GM12878 (cell line): ENCODE measurements around the gene WDR31. TPM values are rescaled to one million over a fixed set of nuclear protein-coding genes. Genes with fewer than 3 reads are reported as not detected.

Experiments
- BHLHE40 ChIP-seq, 2 experiments: fragments of 450-650 bp in 1 of 2; IDR thresholded peaks; 2 replicates each; pipeline ENCODE4 v1.6.1; 2011 to 2017; ENCODE audit warnings: low read depth in 2 of 2, borderline replicate concordance in 1 of 2, improper control_type of control experiment in 1 of 2, low read length in 1 of 2, mild to moderate bottlenecking in 1 of 2
- CBX3 ChIP-seq: fragments of 200-600 bp; sonication (generic); IDR thresholded peaks from 2 replicates; pipeline ENCODE4 v1.6.1; 2016; ENCODE audit warnings: low read depth, borderline replicate concordance
- CREB1 ChIP-seq: IDR thresholded peaks from 2 replicates; pipeline ENCODE4 v1.6.1; 2012; ENCODE audit warnings: low read depth, mild to moderate bottlenecking, inconsistent platforms
- EP300 ChIP-seq, 2 experiments: fragments of 150-350 bp in 1 of 2; IDR thresholded peaks; 2 replicates each; pipeline ENCODE4 v1.6.1; 2011 to 2012; ENCODE audit warnings: low read depth in 2 of 2, low read length in 2 of 2, borderline replicate concordance in 1 of 2, improper control_type of control experiment in 1 of 2, inconsistent platforms in 1 of 2; ENCODE audit not compliant: control insufficient read depth in 1 of 2
- ESRRA ChIP-seq: IDR thresholded peaks from 2 replicates; pipeline ENCODE4 v1.6.1; 2012; ENCODE audit warnings: mild to moderate bottlenecking, low read length, improper control_type of control experiment
- ETV6 ChIP-seq, 2 experiments: fragments of 450-650 bp in 1 of 2; IDR thresholded peaks in 1 of 2; conservative IDR thresholded peaks in 1 of 2; 2 replicates each; pipeline ENCODE4 v1.6.1; 2014; ENCODE audit warnings: antibody characterized with exemption in 1 of 2, borderline replicate concordance in 1 of 2, low read depth in 1 of 2, mild to moderate bottlenecking in 1 of 2, moderate library complexity in 1 of 2
- GABPA ChIP-seq: IDR thresholded peaks from 2 replicates; pipeline ENCODE4 v1.6.1; 2014; ENCODE audit warnings: antibody characterized with exemption, low read depth, mild to moderate bottlenecking, inconsistent platforms
- HDAC2 ChIP-seq: fragments of 200-600 bp; sonication (generic); IDR thresholded peaks from 2 replicates; pipeline ENCODE4 v1.6.1; 2017
- HDAC6 ChIP-seq: fragments of 200-600 bp; sonication (generic); IDR thresholded peaks from one replicate; pipeline ENCODE4 v1.8.0; 2017; ENCODE audit warnings: antibody characterized with exemption; ENCODE audit not compliant: unreplicated experiment
- IRF4 ChIP-seq: IDR thresholded peaks from 2 replicates; pipeline ENCODE4 v1.6.1; 2011; ENCODE audit warnings: low read depth, low read length
- LARP7 ChIP-seq: fragments of 450-650 bp; IDR thresholded peaks from 2 replicates; pipeline ENCODE4 v1.6.1; 2017; ENCODE audit warnings: mild to moderate bottlenecking
- MEF2A ChIP-seq: IDR thresholded peaks from 2 replicates; pipeline ENCODE4 v1.6.1; 2011; ENCODE audit warnings: low read depth, mild to moderate bottlenecking, low read length, moderate library complexity; ENCODE audit not compliant: insufficient read depth
- MEF2B ChIP-seq: fragments of 450-650 bp; IDR thresholded peaks from 2 replicates; pipeline ENCODE4 v1.6.1; 2018; ENCODE audit warnings: mild to moderate bottlenecking, moderate library complexity; ENCODE audit not compliant: partially characterized antibody, poor library complexity, severe bottlenecking
- NFYA ChIP-seq: IDR thresholded peaks from 2 replicates; pipeline ENCODE4 v1.6.1; 2011; ENCODE audit warnings: low read depth, mild to moderate bottlenecking, low read length, improper control_type of control experiment, borderline replicate concordance
- NR2C1 ChIP-seq: fragments of 450-650 bp; IDR thresholded peaks from 2 replicates; pipeline ENCODE4 v1.6.1; 2017; ENCODE audit warnings: antibody characterized with exemption, mild to moderate bottlenecking, moderate library complexity
- NR2F1 ChIP-seq: fragments of 450-650 bp; conservative IDR thresholded peaks from 2 replicates; pipeline ENCODE4 v1.6.1; 2017; ENCODE audit warnings: mild to moderate bottlenecking
- POU2F2 ChIP-seq: IDR thresholded peaks from 3 replicates; pipeline ENCODE4 v1.6.1; 2011; ENCODE audit warnings: low read depth, mild to moderate bottlenecking, low read length, borderline replicate concordance
- RB1 ChIP-seq: fragments of 450-650 bp; formaldehyde crosslinking; IDR thresholded peaks from 2 replicates; pipeline ENCODE4 v1.6.1; 2017; ENCODE audit warnings: mild to moderate bottlenecking, borderline replicate concordance
- SIX5 ChIP-seq: IDR thresholded peaks from 2 replicates; pipeline ENCODE4 v1.6.1; 2011; ENCODE audit warnings: mild to moderate bottlenecking, low read depth, low read length, moderate library complexity; ENCODE audit not compliant: severe bottlenecking
- SMARCA5 ChIP-seq: fragments of 450-650 bp; IDR thresholded peaks from 2 replicates; pipeline ENCODE4 v1.6.1; 2017; ENCODE audit warnings: mild to moderate bottlenecking
- STAT3 ChIP-seq: IDR thresholded peaks from 2 replicates; pipeline ENCODE4 v1.6.1; 2011; ENCODE audit warnings: low read depth, low read length, improper control_type of control experiment
- SUZ12 ChIP-seq: fragments of 200-600 bp; sonication (generic); IDR thresholded peaks from one replicate; pipeline ENCODE4 v1.6.1; 2018; ENCODE audit warnings: antibody characterized with exemption, mild to moderate bottlenecking; ENCODE audit not compliant: unreplicated experiment
- polyA plus RNA-seq, 11 experiments: library from polyadenylated mRNA; depleted of rRNA in 4 of 11; unstranded in 6 of 11; stranded (reverse) in 5 of 11; fragments of >200 nt; fragmentation: Nextera tagmentation in 4 of 11; fragmentation: Illumina TruSeq in 1 of 11; extraction: Ambion mirVana in 4 of 11; extraction: Trizol in 1 of 11; gene quantifications; 1 replicate in 1 of 11; 2 replicates in 10 of 11; pipeline versions ENCODE4 v1.2.1 to v1.2.3, GENCODE V29; 2011 to 2016; ENCODE audit warnings: inconsistent platforms in 2 of 11, missing spikeins in 2 of 11, low read depth in 1 of 11
- total RNA-seq, 4 experiments: library from RNA; depleted of rRNA in 3 of 4; stranded (reverse); fragments of >200 nt in 3 of 4; fragmentation: Illumina TruSeq in 1 of 4; extraction: Trizol in 1 of 4; gene quantifications; 2 replicates each; pipeline versions ENCODE4 v1.2.1 to v1.2.3, GENCODE V29; 2013 to 2021
- TF ChIP-seq, protein P1 (sequence below): fragments of 450-650 bp; conservative IDR thresholded peaks from 2 replicates; pipeline ENCODE4 v1.6.1; 2017; ENCODE audit warnings: mild to moderate bottlenecking, moderate library complexity
- TF ChIP-seq, protein P2 (sequence below), 3 experiments: IDR thresholded peaks in 2 of 3; conservative IDR thresholded peaks in 1 of 3; 2 replicates each; pipeline ENCODE4 v1.5.1; 2011; ENCODE audit warnings: low read depth in 3 of 3, low read length in 3 of 3, mild to moderate bottlenecking in 3 of 3, control low read depth in 2 of 3, moderate library complexity in 2 of 3, inconsistent platforms in 1 of 3, mixed read lengths in 1 of 3; ENCODE audit not compliant: control insufficient read depth in 2 of 3, insufficient read depth in 1 of 3; ENCODE audit errors: extremely low read depth in 1 of 3
- TF ChIP-seq, protein P3 (sequence below): IDR thresholded peaks from 2 replicates; pipeline ENCODE4 v1.6.1; 2011; ENCODE audit warnings: borderline replicate concordance, low read depth, mild to moderate bottlenecking, moderate library complexity, mixed read lengths, low read length; ENCODE audit not compliant: insufficient read depth; ENCODE audit errors: extremely low read length

The WDR31 gene
- total and polyA plus RNA-seq, 10 of the 15 experiments (the other 5 are each of a cell fraction or from before 2014, with no cell fraction given), result 0.26 to 1.7 (median 0.79) TPM

DNA sequence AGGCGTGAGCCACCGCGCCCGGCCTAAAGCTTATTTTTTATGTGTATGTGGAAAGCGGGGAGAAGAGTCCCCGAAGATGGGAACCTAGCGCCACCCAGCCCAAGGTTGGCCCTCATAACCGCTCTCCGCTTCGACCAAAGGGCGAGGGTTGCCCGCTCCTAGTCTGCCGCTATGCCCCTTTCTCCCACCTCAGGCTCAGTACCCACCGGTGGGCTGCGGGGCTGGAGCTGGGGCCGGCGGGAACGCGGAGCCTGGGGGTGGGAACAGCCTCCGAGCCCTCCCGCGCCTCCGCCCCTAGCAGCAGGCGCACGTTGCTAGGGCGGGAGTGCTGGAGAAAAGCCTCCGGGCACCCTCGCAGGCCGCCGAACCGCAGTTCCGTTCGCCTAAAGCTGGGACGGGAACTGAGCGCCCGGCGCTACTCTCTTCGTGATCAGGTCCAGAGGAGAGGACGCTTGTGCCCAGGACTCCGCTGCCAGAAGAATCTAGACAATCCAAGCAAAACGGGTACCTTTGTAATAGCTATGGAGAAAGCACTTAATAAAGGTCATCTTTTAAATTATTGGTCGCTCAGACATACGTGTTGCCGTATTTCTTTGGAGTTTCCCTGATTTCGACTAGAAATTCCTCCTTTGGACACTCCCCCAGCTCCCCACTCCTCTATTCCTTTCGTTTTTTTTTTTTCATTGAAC is at the start of gene WDR31 (continued):
- TF ChIP-seq, protein P1, sequence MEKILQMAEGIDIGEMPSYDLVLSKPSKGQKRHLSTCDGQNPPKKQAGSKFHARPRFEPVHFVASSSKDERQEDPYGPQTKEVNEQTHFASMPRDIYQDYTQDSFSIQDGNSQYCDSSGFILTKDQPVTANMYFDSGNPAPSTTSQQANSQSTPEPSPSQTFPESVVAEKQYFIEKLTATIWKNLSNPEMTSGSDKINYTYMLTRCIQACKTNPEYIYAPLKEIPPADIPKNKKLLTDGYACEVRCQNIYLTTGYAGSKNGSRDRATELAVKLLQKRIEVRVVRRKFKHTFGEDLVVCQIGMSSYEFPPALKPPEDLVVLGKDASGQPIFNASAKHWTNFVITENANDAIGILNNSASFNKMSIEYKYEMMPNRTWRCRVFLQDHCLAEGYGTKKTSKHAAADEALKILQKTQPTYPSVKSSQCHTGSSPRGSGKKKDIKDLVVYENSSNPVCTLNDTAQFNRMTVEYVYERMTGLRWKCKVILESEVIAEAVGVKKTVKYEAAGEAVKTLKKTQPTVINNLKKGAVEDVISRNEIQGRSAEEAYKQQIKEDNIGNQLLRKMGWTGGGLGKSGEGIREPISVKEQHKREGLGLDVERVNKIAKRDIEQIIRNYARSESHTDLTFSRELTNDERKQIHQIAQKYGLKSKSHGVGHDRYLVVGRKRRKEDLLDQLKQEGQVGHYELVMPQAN, result peak; percentile 89; the same call in 1 of the 2 replicates
- peak; percentile 73; the same call in 1 of the 2 replicates for TF ChIP-seq ESRRA
- no peak for TF ChIP-seq SUZ12
- TF ChIP-seq NFYA, result no peak
- TF ChIP-seq NR2C1, result peak; percentile 69
- TF ChIP-seq NR2F1, result peak; percentile 48; the same call in 1 of the 2 replicates
- peak; percentile 69; the same call in 1 of the 3 replicates for TF ChIP-seq POU2F2
- peak in 1 of 2 experiments; percentile 32; a peak in 1 of 4 replicates for TF ChIP-seq ETV6 (conservative IDR thresholded peaks at IDR 0.05 in 1 of 2, IDR thresholded peaks at IDR 0.05 in 1 of 2; ENCODE audit: borderline replicate concordance in 1 of 2, low read depth in 1 of 2)
- 0 out of 2 replicates have a peak, but pooled peaks have one; percentile 46 for TF ChIP-seq SMARCA5
- TF ChIP-seq CBX3, result no peak
- TF ChIP-seq CREB1, result peak; percentile 63; the same call in 1 of the 2 replicates
- TF ChIP-seq BHLHE40 (IDR thresholded peaks at IDR 0.05; ENCODE audit: borderline replicate concordance in 1 of 2, low read depth in 2 of 2, low read length in 1 of 2), result peak in 1 of 2 experiments; percentile 73; a peak in 2 of 4 replicates
- TF ChIP-seq RB1, result peak; percentile 93
- peak; percentile 77; the same call in 1 of the 2 replicates for TF ChIP-seq LARP7
- no peak for TF ChIP-seq EP300 (IDR thresholded peaks at IDR 0.05; ENCODE audit: borderline replicate concordance in 1 of 2, control insufficient read depth in 1 of 2, low read depth in 2 of 2, low read length in 2 of 2)
- TF ChIP-seq, protein P2, sequence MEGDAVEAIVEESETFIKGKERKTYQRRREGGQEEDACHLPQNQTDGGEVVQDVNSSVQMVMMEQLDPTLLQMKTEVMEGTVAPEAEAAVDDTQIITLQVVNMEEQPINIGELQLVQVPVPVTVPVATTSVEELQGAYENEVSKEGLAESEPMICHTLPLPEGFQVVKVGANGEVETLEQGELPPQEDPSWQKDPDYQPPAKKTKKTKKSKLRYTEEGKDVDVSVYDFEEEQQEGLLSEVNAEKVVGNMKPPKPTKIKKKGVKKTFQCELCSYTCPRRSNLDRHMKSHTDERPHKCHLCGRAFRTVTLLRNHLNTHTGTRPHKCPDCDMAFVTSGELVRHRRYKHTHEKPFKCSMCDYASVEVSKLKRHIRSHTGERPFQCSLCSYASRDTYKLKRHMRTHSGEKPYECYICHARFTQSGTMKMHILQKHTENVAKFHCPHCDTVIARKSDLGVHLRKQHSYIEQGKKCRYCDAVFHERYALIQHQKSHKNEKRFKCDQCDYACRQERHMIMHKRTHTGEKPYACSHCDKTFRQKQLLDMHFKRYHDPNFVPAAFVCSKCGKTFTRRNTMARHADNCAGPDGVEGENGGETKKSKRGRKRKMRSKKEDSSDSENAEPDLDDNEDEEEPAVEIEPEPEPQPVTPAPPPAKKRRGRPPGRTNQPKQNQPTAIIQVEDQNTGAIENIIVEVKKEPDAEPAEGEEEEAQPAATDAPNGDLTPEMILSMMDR (IDR thresholded peaks at IDR 0.05 in 2 of 3, conservative IDR thresholded peaks at IDR 0.05 in 1 of 3; ENCODE audit: control insufficient read depth in 2 of 3, extremely low read depth in 1 of 3, insufficient read depth in 1 of 3, low read depth in 3 of 3, low read length in 3 of 3), result no peak
- TF ChIP-seq STAT3, result no peak
- TF ChIP-seq GABPA, result peak; percentile 87
- 0 out of 2 replicates have a peak, but pooled peaks have one; percentile 54 for TF ChIP-seq HDAC2
- TF ChIP-seq, protein P3, sequence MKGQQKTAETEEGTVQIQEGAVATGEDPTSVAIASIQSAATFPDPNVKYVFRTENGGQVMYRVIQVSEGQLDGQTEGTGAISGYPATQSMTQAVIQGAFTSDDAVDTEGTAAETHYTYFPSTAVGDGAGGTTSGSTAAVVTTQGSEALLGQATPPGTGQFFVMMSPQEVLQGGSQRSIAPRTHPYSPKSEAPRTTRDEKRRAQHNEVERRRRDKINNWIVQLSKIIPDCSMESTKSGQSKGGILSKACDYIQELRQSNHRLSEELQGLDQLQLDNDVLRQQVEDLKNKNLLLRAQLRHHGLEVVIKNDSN, result peak; percentile 18
- TF ChIP-seq IRF4, result peak; percentile 40; the same call in 1 of the 2 replicates
- TF ChIP-seq SIX5, result peak; percentile 62
- peak; percentile 41 for TF ChIP-seq HDAC6
- TF ChIP-seq MEF2B, result peak; percentile 34
- peak; percentile 49; the same call in 1 of the 2 replicates for TF ChIP-seq MEF2A
